ENCODE results near the gene CPNE1. TPM values are rescaled to one million over a fixed set of nuclear protein-coding genes. Genes with fewer than 3 reads are reported as not detected.

The CPNE1 gene
- total RNA-seq, 1 experiment from 2014 or later = 108 TPM

Other genes starting within 250 kb of the CPNE1 start
- 0.03 TPM in 1 of 2 replicates, not detected in the other for gene GDF5, start 226.7 kb downstream of the CPNE1 start, total RNA-seq (2014; rRNA removed; shearing (Covaris generic))
- gene CEP250, start 209.3 kb downstream of the CPNE1 start, total RNA-seq (2014; rRNA removed; shearing (Covaris generic)) = 18.9 and 39.1 TPM in 2 replicates
- gene C20orf173, start 135.2 kb downstream of the CPNE1 start, total RNA-seq (2014; rRNA removed; shearing (Covaris generic)) = not detected in 2 replicates
- gene ERGIC3, start 122.8 kb downstream of the CPNE1 start, total RNA-seq (2014; rRNA removed; shearing (Covaris generic)) = 191 and 213 TPM in 2 replicates
- gene SPAG4, start 49.1 kb downstream of the CPNE1 start, total RNA-seq (2014; rRNA removed; shearing (Covaris generic)) = 6.1 and 8.0 TPM in 2 replicates
- 49.5 and 50.0 TPM in 2 replicates for gene RBM12, start within 50 bp of the CPNE1 start, total RNA-seq (2014; rRNA removed; shearing (Covaris generic))
- gene NFS1, start 34.5 kb upstream of the CPNE1 start, total RNA-seq (2014; rRNA removed; shearing (Covaris generic)) = 60.6 and 83.2 TPM in 2 replicates
- 235 and 279 TPM in 2 replicates for gene ROMO1, start 34.5 kb upstream of the CPNE1 start, total RNA-seq (2014; rRNA removed; shearing (Covaris generic))
- gene RBM39, start 77.4 kb upstream of the CPNE1 start, total RNA-seq (2014; rRNA removed; shearing (Covaris generic)) = 181 and 224 TPM in 2 replicates
- 31.2 and 37.1 TPM in 2 replicates for gene PHF20, start 107.1 kb upstream of the CPNE1 start, total RNA-seq (2014; rRNA removed; shearing (Covaris generic))